ENCODE results near the gene CLMP. TPM values are rescaled to one million over a fixed set of nuclear protein-coding genes. Genes with fewer than 3 reads are reported as not detected.

CLMP gene
- polyA plus RNA-seq, 1 donor (not counting 4 experiments of a cell fraction or from before 2014, with no cell fraction given), result 2.7 TPM

- DNase-seq (ENCODE audit: low read depth, low spot score) (no peak), FAIRE-seq (no peak)
- H3K9ac ChIP-seq (ENCODE audit: control insufficient read depth, extremely low read depth, insufficient read depth, low read length), result no peak overlapping the region
- peaks cover 22% of the 10 kb centered on the region for H3K4me1 ChIP-seq (ENCODE audit: control insufficient read depth, extremely low read depth, insufficient read depth, low read length)
- no peak overlapping the region for H2AFZ ChIP-seq (ENCODE audit: control insufficient read depth, low read length)
- no peaks in the 10 kb centered on the region for H3K36me3 ChIP-seq (ENCODE audit: control insufficient read depth in 2 of 2, extremely low read depth in 1 of 2, insufficient read depth in 2 of 2, low read length in 2 of 2)
- TF ChIP-seq EZH2 (IDR thresholded peaks at IDR 0.05; ENCODE audit: low read length) (no peak), CTCF (optimal IDR thresholded peaks at IDR 0.05 in 1 of 3, IDR thresholded peaks at IDR 0.05 in 1 of 3, conservative IDR thresholded peaks at IDR 0.05 in 1 of 3; ENCODE audit: extremely low read depth in 1 of 3, insufficient read depth in 2 of 3, low read length in 3 of 3) (no peak)
- no peak overlapping the region for H3K4me2 ChIP-seq (ENCODE audit: control insufficient read depth, extremely low read depth, insufficient read depth, low read depth, low read length)
- H3K27ac ChIP-seq (ENCODE audit: control insufficient read depth, insufficient read depth, low read length), result no peak overlapping the region
- no peaks in the 10 kb centered on the region for H3K27me3 ChIP-seq (ENCODE audit: control insufficient read depth, extremely low read depth, insufficient read depth, low read length)
- H3K4me3 ChIP-seq (ENCODE audit: control insufficient read depth in 2 of 3, extremely low read depth in 1 of 3, insufficient read depth in 2 of 3, low read depth in 1 of 3, low read length in 3 of 3), result no peak overlapping the region
- no peaks in the 10 kb centered on the region for H3K9me3 ChIP-seq (ENCODE audit: control insufficient read depth, low read depth, low read length)
- H3K9me1 ChIP-seq (ENCODE audit: control insufficient read depth, extremely low read depth, insufficient read depth, low read length), result no peaks in the 10 kb centered on the region
- dilution Hi-C loops (cut with MboI; ENCODE audit: extremely low pct_ligation_motif_present, low sequenced_read_pairs), result no loop called here
- no peaks in the 10 kb centered on the region for H3K79me2 ChIP-seq (ENCODE audit: control insufficient read depth, insufficient read depth, low read length)
- H4K20me1 ChIP-seq (ENCODE audit: control insufficient read depth, extremely low read depth, insufficient read depth, low read length), result no peaks in the 10 kb centered on the region
Observed at GRCh38 chr11:123180574-123180973, 14.5 kb downstream of the CLMP start.

- peaks cover 24% of the 10 kb centered on the region for H3K4me1 ChIP-seq (ENCODE audit: control insufficient read depth, extremely low read depth, insufficient read depth, low read length)
- DNase-seq (ENCODE audit: low read depth, low spot score), result no peak
Observed at GRCh38 chr11:123180166-123180565, 14.9 kb downstream of the CLMP start.

More at GRCh38 chr11:123180166-123180565, 14.9 kb downstream of the CLMP start:
- H3K9ac ChIP-seq (ENCODE audit: control insufficient read depth, extremely low read depth, insufficient read depth, low read length), result no peak overlapping the region
- dilution Hi-C loops (cut with MboI; ENCODE audit: extremely low pct_ligation_motif_present, low sequenced_read_pairs), result no loop called here
- H3K27me3 ChIP-seq (ENCODE audit: control insufficient read depth, extremely low read depth, insufficient read depth, low read length), result no peaks in the 10 kb centered on the region
- H3K79me2 ChIP-seq (ENCODE audit: control insufficient read depth, insufficient read depth, low read length), result no peaks in the 10 kb centered on the region
- no peaks in the 10 kb centered on the region for H3K9me3 ChIP-seq (ENCODE audit: control insufficient read depth, low read depth, low read length)
- H3K4me3 ChIP-seq (ENCODE audit: control insufficient read depth in 2 of 3, extremely low read depth in 1 of 3, insufficient read depth in 2 of 3, low read depth in 1 of 3, low read length in 3 of 3), result no peak overlapping the region
- H3K27ac ChIP-seq (ENCODE audit: control insufficient read depth, insufficient read depth, low read length), result no peak overlapping the region
- H3K9me1 ChIP-seq (ENCODE audit: control insufficient read depth, extremely low read depth, insufficient read depth, low read length), result no peaks in the 10 kb centered on the region
- TF ChIP-seq EZH2 (IDR thresholded peaks at IDR 0.05; ENCODE audit: low read length), result no peak
- no peak for TF ChIP-seq CTCF (optimal IDR thresholded peaks at IDR 0.05 in 1 of 3, IDR thresholded peaks at IDR 0.05 in 1 of 3, conservative IDR thresholded peaks at IDR 0.05 in 1 of 3; ENCODE audit: extremely low read depth in 1 of 3, insufficient read depth in 2 of 3, low read length in 3 of 3)
- no peaks in the 10 kb centered on the region for H3K36me3 ChIP-seq (ENCODE audit: control insufficient read depth in 2 of 2, extremely low read depth in 1 of 2, insufficient read depth in 2 of 2, low read length in 2 of 2)
- no peak for FAIRE-seq
- no peak overlapping the region for H3K4me2 ChIP-seq (ENCODE audit: control insufficient read depth, extremely low read depth, insufficient read depth, low read depth, low read length)
- H2AFZ ChIP-seq (ENCODE audit: control insufficient read depth, low read length), result no peak overlapping the region
- H4K20me1 ChIP-seq (ENCODE audit: control insufficient read depth, extremely low read depth, insufficient read depth, low read length), result no peaks in the 10 kb centered on the region

Measured in keratinocyte (primary cell).